HepG2 (cell line): Measurements from ENCODE around the gene PDZD8. TPM values are rescaled to one million over a fixed set of nuclear protein-coding genes. Genes with fewer than 3 reads are reported as not detected.
A peak's percentile ranks its signal among the peaks of the same experiment; 100 is the strongest.

ENCODE experiments used
- HNF1B ChIP-seq: sonication (generic); formaldehyde crosslinking; IDR thresholded peaks from 2 replicates; pipeline ENCODE4 v1.5.1; 2020; ENCODE audit warnings: mild to moderate bottlenecking, moderate library complexity, missing genetic modification reagents
- HNRNPK ChIP-seq: fragments of 200-400 bp; formaldehyde crosslinking; IDR thresholded peaks from 2 replicates; pipeline ENCODE4 v1.6.1; 2018; ENCODE audit warnings: low read length, low read depth, moderate library complexity, mild to moderate bottlenecking; ENCODE audit not compliant: poor library complexity, severe bottlenecking
- MAZ ChIP-seq, 2 experiments: sonication (generic) in 1 of 2; formaldehyde crosslinking in 1 of 2; IDR thresholded peaks; 2 replicates each; pipeline versions ENCODE4 v1.5.0 to v1.6.1; 2012 to 2020; ENCODE audit warnings: low read depth in 2 of 2, mild to moderate bottlenecking in 2 of 2, borderline replicate concordance in 1 of 2, improper control_type of control experiment in 1 of 2, low read length in 1 of 2, missing genetic modification reagents in 1 of 2, moderate library complexity in 1 of 2
- MLX ChIP-seq: IDR thresholded peaks from 2 replicates; pipeline ENCODE4 v1.6.1; 2016
- MYC ChIP-seq: sonication (generic); formaldehyde crosslinking; IDR thresholded peaks from 2 replicates; pipeline ENCODE4 v1.9.0; 2021; ENCODE audit warnings: missing genetic modification reagents, borderline replicate concordance
- NFAT5 ChIP-seq: sonication (generic); formaldehyde crosslinking; IDR thresholded peaks from 2 replicates; pipeline ENCODE4 v1.4.0; 2020; ENCODE audit warnings: missing genetic modification reagents
- NR1H2 ChIP-seq: sonication (generic); formaldehyde crosslinking; IDR thresholded peaks from 2 replicates; pipeline ENCODE4 v1.8.1; 2022; ENCODE audit warnings: low read depth, missing genetic modification reagents, borderline replicate concordance
- XRCC5 ChIP-seq: fragments of 200-400 bp; formaldehyde crosslinking; optimal IDR thresholded peaks from 2 replicates; pipeline ENCODE3; 2017; ENCODE audit warnings: mild to moderate bottlenecking, low read length
- ZNF142 ChIP-seq: sonication (generic); formaldehyde crosslinking; IDR thresholded peaks from 2 replicates; pipeline ENCODE4 v1.4.0; 2020; ENCODE audit warnings: missing genetic modification reagents
- ZNF274 ChIP-seq: sonication (generic); formaldehyde crosslinking; IDR thresholded peaks from 2 replicates; pipeline ENCODE4 v1.5.1; 2020; ENCODE audit warnings: mild to moderate bottlenecking, missing genetic modification reagents
- ZNF597 ChIP-seq: sonication (generic); formaldehyde crosslinking; IDR thresholded peaks from 2 replicates; pipeline ENCODE4 v1.5.0; 2020; ENCODE audit warnings: missing genetic modification reagents
- ZNF674 ChIP-seq: sonication (generic); formaldehyde crosslinking; IDR thresholded peaks from 2 replicates; pipeline ENCODE4 v1.5.0; 2020; ENCODE audit warnings: low read depth, mild to moderate bottlenecking, missing genetic modification reagents
- polyA plus RNA-seq, 8 experiments: library from polyadenylated mRNA; depleted of rRNA in 3 of 8; stranded (reverse) in 7 of 8; unstranded in 1 of 8; fragments of >200 nt; fragmentation: Illumina TruSeq in 4 of 8; extraction: Trizol in 4 of 8; gene quantifications; 2 replicates each; pipeline versions ENCODE4 v1.2.1 to v1.2.3, GENCODE V29; 2011 to 2016; ENCODE audit warnings: low read depth in 4 of 8, missing spikeins in 1 of 8, mixed read lengths in 1 of 8; ENCODE audit not compliant: insufficient read depth in 1 of 8
- total RNA-seq, 5 experiments: library from RNA; depleted of rRNA; stranded (reverse); fragments of >200 nt; fragmentation: Illumina TruSeq; extraction: Trizol; gene quantifications; 2 replicates each; pipeline ENCODE4 v1.2.3, GENCODE V29; 2016; ENCODE audit warnings: low read depth in 1 of 5

PDZD8 gene
- total and polyA plus RNA-seq, 2 of the 13 experiments (the other 11 are each of a cell fraction or from before 2014, with no cell fraction given) = 11.2 to 32.0 TPM

- TF ChIP-seq HNF1B (0 out of 2 replicates have a peak, but pooled peaks have one; percentile 43), MYC (peak; percentile 75; the same call in 1 of the 2 replicates), HNRNPK (peak; percentile 66), MAZ (IDR thresholded peaks at IDR 0.05; ENCODE audit: borderline replicate concordance, low read depth, low read length) (no peak), MAZ (CRISPR knock-in tag; IDR thresholded peaks at IDR 0.05; ENCODE audit: low read depth) (peak; percentile 77), ZNF674 (no peak; the same call in 1 of the 2 replicates), ZNF142 (CRISPR knock-in tag) (peak; percentile 84), ZNF597 (CRISPR knock-in tag) (no peak), MLX (no peak), XRCC5 (no peak), NR1H2 (peak; percentile 49; the same call in 1 of the 2 replicates), NFAT5 (peak; percentile 92; the same call in 1 of the 2 replicates), ZNF274 (CRISPR knock-in tag) (peak; percentile 76)
Measured at GRCh38 chr10:117375360-117376178, at the start of gene PDZD8 (continued).
